ENCODE data around the gene SPCS2. TPM values are rescaled to one million over a fixed set of nuclear protein-coding genes. Genes with fewer than 3 reads are reported as not detected.

The SPCS2 gene
- total and polyA plus RNA-seq, 2 donors (not counting 3 experiments of a cell fraction or from before 2014, with no cell fraction given): 88.9 to 140 TPM

DNA sequence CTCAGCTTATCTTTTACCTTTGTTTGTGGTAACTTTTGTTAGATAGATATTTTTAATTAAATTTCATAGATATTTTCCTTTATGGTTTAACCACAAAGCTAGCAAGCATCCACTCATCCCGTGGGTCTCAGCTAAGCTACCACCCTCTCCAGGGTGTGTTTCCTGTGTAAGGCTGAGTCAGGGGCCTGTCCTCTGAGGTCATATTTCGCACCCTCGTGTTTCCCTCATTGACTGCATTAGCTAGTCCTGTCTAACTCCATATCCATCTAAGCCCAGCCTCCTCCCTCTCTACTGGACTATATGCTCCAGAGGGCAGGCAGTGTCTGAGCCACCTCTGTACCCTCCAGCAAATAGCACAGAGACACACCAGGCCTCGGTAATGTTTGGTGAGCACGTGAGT lies 16.9 kb upstream of the SPCS2 start:
- Histone ChIP-seq H3K79me2 (ENCODE audit: control insufficient read depth, insufficient read depth, low read length) (no peaks in the 10 kb centered on the region), H3K4me3 (replicated peaks in 1 of 3; ENCODE audit: insufficient read depth in 1 of 3, low read depth in 1 of 3, low read length in 3 of 3) (no peak overlapping the region), H3K9me1 (replicated peaks; ENCODE audit: control insufficient read depth, extremely low read depth, insufficient read depth, low read length) (no peaks in the 10 kb centered on the region), H3K27ac (ENCODE audit: insufficient read depth, low read depth, low read length) (peak overlapping the region; percentile 72), H3K9me3 (replicated peaks; ENCODE audit: control insufficient read depth, insufficient read depth, low read length) (no peaks in the 10 kb centered on the region), H3K4me1 (ENCODE audit: control insufficient read depth, extremely low read depth, insufficient read depth, low read length) (peaks cover 26% of the 10 kb centered on the region), H3K27me3 (ENCODE audit: control insufficient read depth in 2 of 2, insufficient read depth in 2 of 2, low read length in 2 of 2) (no peaks in the 10 kb centered on the region), H3K9ac (replicated peaks; ENCODE audit: extremely low read depth, insufficient read depth, low read length) (no peak overlapping the region), H3K4me2 (ENCODE audit: insufficient read depth, low read length) (peak overlapping the region; percentile 14), H3K36me3 (ENCODE audit: control insufficient read depth in 2 of 2, extremely low read depth in 1 of 2, insufficient read depth in 2 of 2, low read length in 2 of 2) (peaks cover 2 to 6% of the 10 kb centered on the region in 2 experiments), H4K20me1 (replicated peaks; ENCODE audit: control insufficient read depth, extremely low read depth, insufficient read depth, low read length) (no peaks in the 10 kb centered on the region), H2AFZ (ENCODE audit: low read depth, low read length) (peak overlapping the region; percentile 5)
- no TSS peak for BruUV-seq (replicated peaks)
- DNase-seq (ENCODE audit: low read depth, low spot score): peak; percentile 58
- ChIA-PET POLR2A (no interaction called here), CTCF (interaction anchor here (0.7 to 5.7 kb wide), 14 partner anchors 9 to 316 kb away, joined by 3 to 106 read pairs (median 7); partner anchors contain the start of genes NEU3, SPCS2, TPBGL and XRRA1)
- intact Hi-C loops (cut with micrococcal nuclease) (no loop called here), dilution Hi-C loops (cut with MboI; ENCODE audit: extremely low pct_ligation_motif_present, low sequenced_read_pairs) (no loop called here)
- TF ChIP-seq JUN (IDR thresholded peaks at IDR 0.05; ENCODE audit: borderline replicate concordance, insufficient read depth, insufficient read length, low read depth) (peak; percentile 55), POLR2AphosphoS5 (IDR thresholded peaks at IDR 0.05; ENCODE audit: insufficient read depth, low read depth, low read length) (peak; percentile 21), MAX (IDR thresholded peaks at IDR 0.05; ENCODE audit: insufficient read depth, insufficient read length) (no peak), POLR2A (IDR thresholded peaks at IDR 0.05; ENCODE audit: low read depth, low read length) (no peak), FOS (IDR thresholded peaks at IDR 0.05; ENCODE audit: borderline replicate concordance, insufficient read depth, low read length) (peak; percentile 71), CTCF (IDR thresholded peaks at IDR 0.05; ENCODE audit: extremely low read depth in 1 of 2, insufficient read depth in 1 of 2, low read depth in 1 of 2, low read length in 2 of 2) (no peak), EZH2 (IDR thresholded peaks at IDR 0.05; ENCODE audit: borderline replicate concordance, low read depth, low read length, severe bottlenecking) (no peak)
- FAIRE-seq: peak; percentile 31
